H9 (cell line): Measurements from ENCODE around the gene ABCG5. TPM values are rescaled to one million over a fixed set of nuclear protein-coding genes. Genes with fewer than 3 reads are reported as not detected.

ENCODE experiments used
- DNase-seq: peaks from one replicate; pipeline ENCODE4 v3.0.0-alpha.2; 2017
- H2AFZ ChIP-seq: one replicate; pipeline ENCODE4 v1.6.1; 2013; ENCODE audit warnings: mild to moderate bottlenecking, low read length, control low read depth, moderate library complexity
- H2AK5ac ChIP-seq: 2 replicates; pipeline ENCODE4 v1.6.1; 2013; ENCODE audit warnings: low read length, control low read depth, mixed read lengths; ENCODE audit not compliant: insufficient read length
- H2BK120ac ChIP-seq: one replicate; pipeline ENCODE4 v1.6.1; 2013; ENCODE audit warnings: low read depth, mild to moderate bottlenecking, low read length, control low read depth, inconsistent platforms; ENCODE audit not compliant: poor library complexity, severe bottlenecking
- H2BK12ac ChIP-seq: 2 replicates; pipeline ENCODE4 v1.6.1; 2013; ENCODE audit warnings: low read length, control low read depth, mixed read lengths, low read depth; ENCODE audit not compliant: insufficient read length
- H2BK15ac ChIP-seq: 2 replicates; pipeline ENCODE4 v1.6.1; 2013; ENCODE audit warnings: low read depth, low read length, control low read depth
- H2BK20ac ChIP-seq: one replicate; pipeline ENCODE4 v1.6.1; 2013; ENCODE audit warnings: low read depth, mild to moderate bottlenecking, low read length, control low read depth, inconsistent platforms; ENCODE audit not compliant: poor library complexity, severe bottlenecking
- H2BK5ac ChIP-seq: 2 replicates; pipeline ENCODE4 v1.6.1; 2013; ENCODE audit warnings: low read length, control low read depth, mixed read lengths; ENCODE audit not compliant: insufficient read length
- H3K14ac ChIP-seq: 2 replicates; pipeline ENCODE4 v1.6.1; 2013; ENCODE audit warnings: low read length, control low read depth; ENCODE audit not compliant: insufficient read depth
- H3K18ac ChIP-seq: 2 replicates; pipeline ENCODE4 v1.6.1; 2013; ENCODE audit warnings: low read depth, mild to moderate bottlenecking, mixed read lengths, low read length, control low read depth; ENCODE audit not compliant: insufficient read length
- H3K23ac ChIP-seq: 2 replicates; pipeline ENCODE4 v1.6.1; 2013; ENCODE audit warnings: low read length, control low read depth, mixed read lengths, low read depth; ENCODE audit not compliant: insufficient read length
- H3K23me2 ChIP-seq: 2 replicates; pipeline ENCODE4 v1.6.1; 2013; ENCODE audit warnings: low read depth, mild to moderate bottlenecking, mixed read lengths, low read length, control low read depth; ENCODE audit not compliant: insufficient read length, poor library complexity, severe bottlenecking
- H3K27ac ChIP-seq: 2 replicates; pipeline ENCODE4 v1.5.1; 2013; ENCODE audit warnings: low read length, control low read depth, mixed read lengths, low read depth; ENCODE audit not compliant: insufficient read length
- H3K27me3 ChIP-seq: 2 replicates; pipeline ENCODE4 v1.6.1; 2013; ENCODE audit warnings: low read length, control low read depth, inconsistent platforms; ENCODE audit not compliant: insufficient read depth
- H3K4ac ChIP-seq: 2 replicates; pipeline ENCODE4 v1.6.1; 2013; ENCODE audit warnings: low read depth, mild to moderate bottlenecking, control low read depth, inconsistent platforms, low read length, moderate library complexity
- H3K4me1 ChIP-seq: 2 replicates; pipeline ENCODE4 v1.6.1; 2013; ENCODE audit warnings: low read length, control low read depth, inconsistent platforms; ENCODE audit not compliant: insufficient read depth
- H3K4me2 ChIP-seq: 2 replicates; pipeline ENCODE4 v1.6.1; 2013; ENCODE audit warnings: low read length, control low read depth, mixed read lengths; ENCODE audit not compliant: insufficient read length, insufficient read depth
- H3K56ac ChIP-seq: 2 replicates; pipeline ENCODE4 v1.6.1; 2013; ENCODE audit warnings: low read depth, mild to moderate bottlenecking, mixed read lengths, low read length, control low read depth; ENCODE audit not compliant: insufficient read length
- H3K79me1 ChIP-seq: 2 replicates; pipeline ENCODE4 v1.6.1; 2013; ENCODE audit warnings: low read depth, mild to moderate bottlenecking, moderate library complexity, low read length, control low read depth, inconsistent platforms; ENCODE audit not compliant: insufficient read depth, poor library complexity, severe bottlenecking
- H3K79me2 ChIP-seq: 2 replicates; pipeline ENCODE4 v1.6.1; 2013; ENCODE audit warnings: low read length, control low read depth, inconsistent platforms; ENCODE audit not compliant: insufficient read depth
- H3K9ac ChIP-seq: 2 replicates; pipeline ENCODE4 v1.6.1; 2013; ENCODE audit warnings: low read length, control low read depth, mixed read lengths; ENCODE audit not compliant: insufficient read length; ENCODE audit errors: extremely low read depth
- H3K9me3 ChIP-seq: one replicate; pipeline ENCODE4 v1.6.1; 2013; ENCODE audit warnings: low read depth, low read length, inconsistent platforms; ENCODE audit not compliant: control insufficient read depth
- H3T11ph ChIP-seq: one replicate; pipeline ENCODE4 v1.6.1; 2013; ENCODE audit warnings: mild to moderate bottlenecking, low read length, control low read depth, inconsistent platforms
- H4K20me1 ChIP-seq: one replicate; pipeline ENCODE4 v1.6.1; 2013; ENCODE audit not compliant: control insufficient read depth, insufficient read length, insufficient read depth
- H4K5ac ChIP-seq: 2 replicates; pipeline ENCODE4 v1.6.1; 2013; ENCODE audit warnings: low read depth, mild to moderate bottlenecking, mixed read lengths, low read length, control low read depth; ENCODE audit not compliant: insufficient read length
- H4K8ac ChIP-seq: replicated peaks from 2 replicates; pipeline ENCODE4 v1.6.1; 2013; ENCODE audit warnings: low read length, control low read depth, mixed read lengths, low read depth; ENCODE audit not compliant: insufficient read length
- H4K91ac ChIP-seq: 2 replicates; pipeline ENCODE4 v1.6.1; 2013; ENCODE audit warnings: low read depth, mild to moderate bottlenecking, moderate library complexity, mixed read lengths, low read length, control low read depth; ENCODE audit not compliant: insufficient read length
- H3K27ac Mint-ChIP-seq, 3 experiments: 2 replicates in 2 of 3; 3 replicates in 1 of 3; pipeline ENCODE4 v1.8.0; 2020 to 2021; ENCODE audit warnings: mixed read lengths in 3 of 3, mild to moderate bottlenecking in 1 of 3, moderate library complexity in 1 of 3
- H3K27me3 Mint-ChIP-seq: 2 replicates; pipeline ENCODE4 v1.8.0; 2021; ENCODE audit warnings: low read depth, mild to moderate bottlenecking, moderate library complexity, mixed read lengths
- H3K36me3 Mint-ChIP-seq, 3 experiments: 2 replicates in 2 of 3; 3 replicates in 1 of 3; pipeline ENCODE4 v1.8.0; 2020 to 2021; ENCODE audit warnings: low read depth in 3 of 3, mixed read lengths in 3 of 3; ENCODE audit not compliant: insufficient read depth in 1 of 3
- H3K4me1 Mint-ChIP-seq, 2 experiments: 2 replicates each; pipeline ENCODE4 v1.8.0; 2020; ENCODE audit warnings: mixed read lengths in 2 of 2
- H3K4me3 Mint-ChIP-seq, 2 experiments: 2 replicates in 1 of 2; 3 replicates in 1 of 2; pipeline ENCODE4 v1.8.0; 2020 to 2021; ENCODE audit warnings: mild to moderate bottlenecking in 2 of 2, mixed read lengths in 2 of 2, moderate library complexity in 1 of 2
- H3K9me3 Mint-ChIP-seq, 2 experiments: 2 replicates in 1 of 2; 3 replicates in 1 of 2; pipeline ENCODE4 v1.8.0; 2020; ENCODE audit warnings: mild to moderate bottlenecking in 2 of 2, mixed read lengths in 2 of 2, moderate library complexity in 1 of 2
- WGBS: extraction: QIAGEN DNeasy Blood & Tissue Kit; methylation state at CpG from one replicate; pipeline ENCODE4 v1.1.7; 2013; ENCODE audit warnings: missing lambda C conversion rate, low lambda C conversion rate, mixed read lengths; ENCODE audit not compliant: insufficient read length; ENCODE audit errors: extremely low coverage; 5-methylcytosine and 5-hydroxymethylcytosine counted together
- total RNA-seq: library from RNA; stranded (reverse); gene quantifications from 2 replicates; pipeline ENCODE4 v1.2.1, GENCODE V29; 2021
- TF ChIP-seq, protein P1 (sequence below): fragments of 200-600 bp; sonication (generic); conservative IDR thresholded peaks from 3 replicates; pipeline ENCODE4 v1.8.0; 2021; ENCODE audit warnings: antibody characterized with exemption, mild to moderate bottlenecking

Gene ABCG5
- total RNA-seq, 1 experiment from 2014 or later, result not detected

GRCh38 chr2:43884689-43885088 lies 46.0 kb upstream of the ABCG5 start:
- Histone ChIP-seq H2AFZ (no peak overlapping the region), H3K27me3 (no peaks in the 10 kb centered on the region), H3K18ac (no peak overlapping the region), H3K79me1 (no peaks in the 10 kb centered on the region), H4K5ac (no peak overlapping the region), H2BK12ac (no peak overlapping the region), H4K20me1 (no peaks in the 10 kb centered on the region), H3K23me2 (no peaks in the 10 kb centered on the region), H3K4me1 (no peaks in the 10 kb centered on the region), H3K4me2 (no peak overlapping the region), H2AK5ac (no peak overlapping the region), H4K8ac (no peak overlapping the region), H3K14ac (no peak overlapping the region), H2BK20ac (no peak overlapping the region), H2BK5ac (no peak overlapping the region), H3T11ph (no peak overlapping the region), H4K91ac (no peak overlapping the region), H3K9me3 (no peaks in the 10 kb centered on the region), H3K56ac (no peak overlapping the region), H3K23ac (no peak overlapping the region), H3K27ac (no peak overlapping the region), H2BK15ac (no peak overlapping the region), H3K4ac (no peak overlapping the region), H2BK120ac (no peak overlapping the region), H3K9ac (no peak overlapping the region), H3K79me2 (no peaks in the 10 kb centered on the region)
- TF ChIP-seq, protein P1, sequence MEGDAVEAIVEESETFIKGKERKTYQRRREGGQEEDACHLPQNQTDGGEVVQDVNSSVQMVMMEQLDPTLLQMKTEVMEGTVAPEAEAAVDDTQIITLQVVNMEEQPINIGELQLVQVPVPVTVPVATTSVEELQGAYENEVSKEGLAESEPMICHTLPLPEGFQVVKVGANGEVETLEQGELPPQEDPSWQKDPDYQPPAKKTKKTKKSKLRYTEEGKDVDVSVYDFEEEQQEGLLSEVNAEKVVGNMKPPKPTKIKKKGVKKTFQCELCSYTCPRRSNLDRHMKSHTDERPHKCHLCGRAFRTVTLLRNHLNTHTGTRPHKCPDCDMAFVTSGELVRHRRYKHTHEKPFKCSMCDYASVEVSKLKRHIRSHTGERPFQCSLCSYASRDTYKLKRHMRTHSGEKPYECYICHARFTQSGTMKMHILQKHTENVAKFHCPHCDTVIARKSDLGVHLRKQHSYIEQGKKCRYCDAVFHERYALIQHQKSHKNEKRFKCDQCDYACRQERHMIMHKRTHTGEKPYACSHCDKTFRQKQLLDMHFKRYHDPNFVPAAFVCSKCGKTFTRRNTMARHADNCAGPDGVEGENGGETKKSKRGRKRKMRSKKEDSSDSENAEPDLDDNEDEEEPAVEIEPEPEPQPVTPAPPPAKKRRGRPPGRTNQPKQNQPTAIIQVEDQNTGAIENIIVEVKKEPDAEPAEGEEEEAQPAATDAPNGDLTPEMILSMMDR, result no peak
- DNase-seq, result no peak
- no peaks in the 10 kb centered on the region for H3K9me3 Mint-ChIP-seq
- no peaks in the 10 kb centered on the region for H3K4me1 Mint-ChIP-seq
- H3K4me3 Mint-ChIP-seq, result no peak overlapping the region
- WGBS, result no CpG with 5 or more reads among the region's 5 CpGs
- no peaks in the 10 kb centered on the region; the same call in 1 of the 2 replicates for H3K27me3 Mint-ChIP-seq
- peaks cover 23 to 37% (median 30%) of the 10 kb centered on the region in 3 experiments for H3K36me3 Mint-ChIP-seq
- H3K27ac Mint-ChIP-seq, result no peak overlapping the region
